NCI-H2227 (cell line): ENCODE results near the gene ZBTB46.
A peak's percentile ranks its signal among the peaks of the same experiment; 100 is the strongest.

Source experiments
- DNase-seq: peaks from one replicate; lab custom pipeline; 2025; ENCODE audit not compliant: unreplicated experiment; lab: John Stamatoyannopoulos, UW

Gene ZBTB46

GRCh38 chr20:63707558-63708300 lies 123.3 kb downstream of the ZBTB46 start, which contains the start of the genes ARFRP1 and ZGPAT:
TSS of gene ARFRP1 (minus strand) at chr20:63707976. CDS start at chr20:63707091, 885 bp downstream.
TSS of gene ZGPAT (plus strand) at chr20:63708039. CDS start at chr20:63708581, 542 bp downstream.
- DNase-seq, result peak; percentile 94

DNA sequence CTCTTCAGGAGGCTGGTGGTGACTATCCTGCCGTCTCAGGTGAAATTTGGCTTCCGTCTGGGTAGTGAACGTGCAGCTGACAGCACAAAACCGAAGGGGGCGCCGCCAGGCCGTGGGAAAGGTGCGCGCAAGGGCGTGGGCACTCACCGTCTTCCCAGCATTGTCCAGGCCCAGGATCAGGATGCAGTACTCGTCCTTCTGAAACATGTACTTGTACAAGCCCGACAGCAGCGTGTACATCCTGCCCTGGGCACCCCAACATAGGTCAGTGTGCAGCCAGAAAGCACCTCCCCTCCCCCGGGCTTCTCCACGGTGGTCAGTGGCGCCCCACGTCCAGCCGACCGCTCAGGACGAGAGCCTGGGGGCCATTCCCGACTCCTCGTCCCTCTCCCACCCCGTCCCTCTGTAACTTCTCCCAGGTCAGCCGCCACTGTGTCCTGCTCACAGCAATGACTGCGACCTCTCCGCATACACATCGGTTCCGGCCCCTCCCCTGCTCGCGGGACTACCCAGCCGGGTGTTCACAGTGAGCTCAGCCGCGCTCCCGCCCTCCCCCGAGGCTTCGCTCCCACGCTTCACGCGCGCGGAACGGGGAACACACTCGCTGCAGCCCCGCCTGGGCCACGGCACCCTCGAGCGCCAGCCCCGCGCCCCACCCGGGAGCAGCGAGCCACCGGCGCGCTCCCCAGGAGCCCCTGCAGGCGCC lies 124.1 kb downstream of the ZBTB46 start:
- DNase-seq, result peak; percentile 49

DNA sequence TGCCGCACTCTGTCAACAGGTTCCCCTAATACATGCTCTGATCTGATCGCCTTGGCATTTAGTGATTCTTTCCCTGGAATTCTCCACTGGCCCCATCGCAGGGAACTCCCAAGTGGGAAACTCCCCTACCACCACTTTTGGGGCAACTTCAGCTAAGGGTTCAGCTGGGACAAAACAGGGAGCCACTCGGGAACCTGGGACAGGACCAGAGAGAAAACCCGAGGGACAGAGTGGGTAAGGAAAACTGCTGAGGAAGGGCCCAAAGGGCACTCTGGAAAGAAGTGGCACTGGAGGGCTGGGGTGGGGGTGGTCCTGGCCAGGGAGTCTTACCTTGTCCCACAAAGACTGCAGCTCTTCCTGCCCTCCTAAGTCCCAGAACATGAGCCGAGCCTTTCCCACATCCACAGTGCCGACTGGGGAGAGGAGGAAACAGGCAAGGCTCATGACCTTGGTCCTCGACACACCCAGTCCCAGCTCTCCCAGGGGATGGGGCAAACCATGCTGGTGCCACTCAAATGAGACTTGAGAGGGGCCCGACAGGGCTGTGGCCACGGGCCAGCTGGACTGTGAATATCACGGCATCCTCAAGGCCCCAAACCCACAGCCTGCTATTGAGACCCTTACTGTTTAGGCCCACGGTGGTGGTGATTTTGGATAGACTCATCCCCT lies 124.9 kb downstream of the ZBTB46 start:
- no peak for DNase-seq

GRCh38 chr20:63705232-63706026 lies 125.6 kb downstream of the ZBTB46 start:
- DNase-seq, result no peak

- no peak for DNase-seq
Observed at GRCh38 chr20:63704749-63705117, 126.3 kb downstream of the ZBTB46 start.

DNA sequence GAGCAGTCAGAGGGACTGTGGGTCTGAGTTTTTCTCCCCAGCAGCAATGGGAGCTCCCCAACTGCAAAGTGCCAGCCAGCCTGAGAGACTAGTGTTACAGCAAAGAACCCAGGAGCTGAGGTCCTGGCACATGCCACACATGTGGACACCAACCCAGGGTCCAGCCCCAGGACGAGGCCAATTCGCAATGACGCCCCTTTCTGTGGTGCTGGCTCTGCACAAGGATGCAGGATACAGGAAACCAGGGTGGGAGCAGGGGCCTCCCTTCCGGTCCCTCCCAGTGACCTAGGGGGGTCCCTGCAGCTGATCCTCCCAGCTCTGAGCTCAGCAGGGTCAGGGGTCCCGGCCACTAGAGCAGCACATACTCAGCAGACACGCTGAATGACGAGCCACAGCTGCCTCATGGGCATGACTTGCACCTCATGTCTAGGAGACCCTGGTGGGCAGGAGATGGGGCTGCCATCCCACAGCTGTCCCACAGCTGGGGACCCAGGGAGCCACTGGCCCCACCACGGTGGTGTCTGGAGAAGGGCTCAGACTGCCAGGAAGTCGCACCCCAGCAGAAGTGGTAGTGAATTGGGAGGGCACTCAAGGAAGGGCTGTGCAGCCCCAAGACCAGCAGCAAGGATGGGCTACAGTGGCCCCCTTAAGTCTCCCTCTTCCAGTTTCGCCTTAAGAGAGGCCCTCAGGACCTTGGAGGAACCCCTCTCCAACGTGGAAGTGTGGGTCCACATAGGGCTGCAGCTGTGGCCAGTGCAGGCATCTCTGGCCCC lies 126.9 kb downstream of the ZBTB46 start:
- DNase-seq, result no peak

- DNase-seq, result no peak
Observed at GRCh38 chr20:63703471-63703975, 127.5 kb downstream of the ZBTB46 start.

- no peak for DNase-seq
Observed at GRCh38 chr20:63702751-63703470, 128.2 kb downstream of the ZBTB46 start.

GRCh38 chr20:63702036-63702665 lies 128.9 kb downstream of the ZBTB46 start:
- no peak for DNase-seq

GRCh38 chr20:63701329-63702035 lies 129.6 kb downstream of the ZBTB46 start:
- DNase-seq, result no peak

GRCh38 chr20:63701051-63701328 lies 130.1 kb downstream of the ZBTB46 start:
- DNase-seq, result no peak

- DNase-seq, result no peak
Observed at GRCh38 chr20:63700199-63701050, 130.6 kb downstream of the ZBTB46 start.

- DNase-seq, result no peak
Observed at GRCh38 chr20:63699466-63700198, 131.4 kb downstream of the ZBTB46 start.

DNA sequence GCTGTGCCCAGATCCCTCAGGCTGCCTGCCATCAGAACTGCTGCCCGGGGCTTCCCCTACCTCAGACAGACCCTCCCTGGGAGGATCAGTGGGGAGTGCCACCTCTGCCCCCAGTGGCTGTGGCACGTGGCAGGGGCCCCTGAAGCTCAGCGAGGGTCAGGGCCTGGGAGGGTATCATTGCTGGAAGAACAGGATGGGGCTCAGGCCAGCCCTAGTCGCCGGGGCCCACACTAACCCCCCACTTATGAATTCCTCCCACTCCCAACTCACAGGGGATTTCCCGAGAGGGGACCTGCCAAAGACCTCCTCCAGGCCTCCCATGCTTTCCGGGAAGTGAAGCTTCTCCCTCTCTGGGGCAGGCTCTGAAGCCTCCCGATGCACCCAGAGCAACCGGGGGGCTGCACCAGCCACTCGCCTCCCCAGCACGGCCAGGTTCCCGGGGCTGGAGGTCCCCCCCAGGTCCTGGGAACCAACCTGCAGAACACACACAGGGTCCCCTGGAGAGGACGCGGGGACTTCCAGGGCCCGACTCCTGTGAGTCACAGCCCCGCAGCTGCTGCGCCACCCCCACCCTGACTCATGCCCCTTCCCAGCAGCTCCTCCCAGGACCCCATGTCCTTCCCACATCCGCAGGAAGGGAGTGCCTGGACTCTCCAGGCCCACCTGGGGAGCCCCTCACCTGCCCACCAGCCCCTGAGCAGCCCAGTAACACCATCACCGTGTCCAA lies 132.2 kb downstream of the ZBTB46 start:
- no peak for DNase-seq

GRCh38 chr20:63697868-63698545 lies 133.1 kb downstream of the ZBTB46 start:
- no peak for DNase-seq

GRCh38 chr20:63697357-63697867 lies 133.7 kb downstream of the ZBTB46 start:
- no peak for DNase-seq
